ENCODE data around the gene RAB34.

The RAB34 gene

GRCh38 chr17:28717578-28718332 is at the start of gene RAB34:
Gene RAB34 (minus strand): TSS chr17:28717868. CDS start chr17:28717266, 602 bp downstream.
- peak in 27 of 42 donors; percentile 11 to 70 (median 42) for DNase-seq
- intact Hi-C loops (cut with DNase I): loop anchor here (10.0 kb wide), 1 partner anchor 73 kb away; the partner anchor contains the start of gene BLTP2

- DNase-seq: peak in 6 of 42 donors; percentile 10 to 41 (median 27)
- intact Hi-C loops (cut with DNase I): loop anchor here (10.0 kb wide), 2 partner anchors 90 to 150 kb away; partner anchors contain the start of gene ERAL1
Measured at GRCh38 chr17:28765038-28765437, 47.4 kb upstream of the RAB34 start.

GRCh38 chr17:28763804-28764266 is 46.2 kb upstream of the RAB34 start:
- intact Hi-C loops (cut with DNase I): loop anchor here (10.0 kb wide), 2 partner anchors 91 to 151 kb away; partner anchors contain the start of gene ERAL1
- DNase-seq: peak in 39 of 42 donors; percentile 61 to 95 (median 81)

- intact Hi-C loops (cut with DNase I): loop anchor here (10.0 kb wide), 2 partner anchors 92 to 152 kb away; partner anchors contain the start of gene ERAL1
Measured at GRCh38 chr17:28763137-28763799, 45.6 kb upstream of the RAB34 start.

GRCh38 chr17:28760601-28761562 is 43.2 kb upstream of the RAB34 start:
- peak in 32 of 42 donors; percentile 28 to 80 (median 58) for DNase-seq
- intact Hi-C loops (cut with DNase I): loop anchor here (10.0 kb wide), 2 partner anchors 94 to 154 kb away; partner anchors contain the start of gene ERAL1

More at GRCh38 chr17:28763137-28763799, 45.6 kb upstream of the RAB34 start:
- no peak for DNase-seq

GRCh38 chr17:28759256-28759865 is 41.7 kb upstream of the RAB34 start:
- peak in 3 of 42 donors; percentile 10 to 41 (median 33) for DNase-seq
- intact Hi-C loops (cut with DNase I): loop anchor here (10.0 kb wide), 1 partner anchor 55 kb away; no protein-coding TSS in a partner anchor

GRCh38 chr17:28758411-28759121 is 40.9 kb upstream of the RAB34 start:
- DNase-seq: peak in 4 of 42 donors; percentile 11 to 35 (median 18)
- intact Hi-C loops (cut with DNase I): loop anchor here (10.0 kb wide), 1 partner anchor 56 kb away; no protein-coding TSS in a partner anchor

- intact Hi-C loops (cut with DNase I): loop anchor here (10.0 kb wide), 1 partner anchor 59 kb away; no protein-coding TSS in a partner anchor
- no peak for DNase-seq
Measured at GRCh38 chr17:28756049-28756804, 38.6 kb upstream of the RAB34 start.

- intact Hi-C loops (cut with DNase I): loop anchor here (10.0 kb wide), 1 partner anchor 59 kb away; no protein-coding TSS in a partner anchor
- DNase-seq: no peak
Measured at GRCh38 chr17:28755486-28755885, 37.8 kb upstream of the RAB34 start.

GRCh38 chr17:28751600-28752366 is 34.1 kb upstream of the RAB34 start:
- DNase-seq: peak in 1 of 42 donors; percentile 1
- intact Hi-C loops (cut with DNase I): loop anchor here (10.0 kb wide), 1 partner anchor 63 kb away; no protein-coding TSS in a partner anchor

GRCh38 chr17:28750178-28751047 is 32.7 kb upstream of the RAB34 start:
- intact Hi-C loops (cut with DNase I): loop anchor here (10.0 kb wide), 1 partner anchor 64 kb away; no protein-coding TSS in a partner anchor
- peak; percentile 90 to 98 (median 95) for DNase-seq

- DNase-seq: peak in 1 of 42 donors; percentile 20
- intact Hi-C loops (cut with DNase I): loop anchor here (10.0 kb wide), 1 partner anchor 65 kb away; no protein-coding TSS in a partner anchor
Measured at GRCh38 chr17:28749516-28750177, 32.0 kb upstream of the RAB34 start.

GRCh38 chr17:28748852-28749515 is 31.3 kb upstream of the RAB34 start:
- peak in 4 of 42 donors; percentile 24 to 46 (median 35) for DNase-seq
- intact Hi-C loops (cut with DNase I): no loop called here
